Testis (tissue), 2 donors: Measurements from ENCODE around the gene TRMT2A.

Experiments
- CTCF ChIP-seq, 3 experiments: fragments of 450-650 bp in 2 of 3; fragments of 200-600 bp in 1 of 3; sonication (generic) in 1 of 3; IDR thresholded peaks; one replicate each; pipeline ENCODE4 v1.5.1; 2016 to 2019; ENCODE audit warnings: antibody characterized with exemption in 3 of 3, mild to moderate bottlenecking in 2 of 3, moderate library complexity in 1 of 3
- POLR2A ChIP-seq: fragments of 450-650 bp; IDR thresholded peaks from one replicate; pipeline ENCODE4 v1.6.1; 2017; ENCODE audit warnings: antibody characterized with exemption, mild to moderate bottlenecking, moderate library complexity

DNA sequence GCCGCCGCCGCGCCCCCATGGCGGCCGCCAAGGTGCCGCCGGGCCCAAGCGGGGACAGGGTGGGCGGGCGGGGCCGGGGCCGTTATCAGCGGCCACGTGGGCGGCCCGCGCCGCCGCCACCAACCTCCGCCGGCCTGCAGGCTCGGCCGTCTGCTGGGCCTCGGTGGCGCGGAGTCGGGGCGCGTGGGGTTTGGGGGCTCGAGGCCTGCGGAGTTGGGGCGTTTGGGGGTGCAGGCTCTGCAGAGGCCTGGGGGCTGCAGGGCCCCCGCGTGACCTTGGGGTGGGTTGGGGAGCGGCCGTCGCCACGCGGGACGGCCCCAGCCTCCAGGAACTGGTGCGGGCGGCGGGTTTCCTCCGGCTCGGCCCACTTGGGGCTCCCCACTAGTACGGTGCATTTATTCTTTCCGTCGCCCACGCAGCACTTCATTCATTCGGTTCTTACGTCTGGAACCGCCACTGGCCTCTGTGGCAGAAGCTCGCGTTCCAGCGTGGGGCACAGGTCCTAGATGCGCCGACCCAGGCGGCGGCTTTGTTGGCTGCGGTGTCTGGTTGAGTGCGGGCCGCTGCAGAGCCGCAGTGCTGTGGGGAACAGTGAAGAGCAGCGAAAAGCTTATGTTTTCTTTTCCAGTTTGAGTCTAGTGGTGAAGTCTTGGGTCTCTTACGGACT lies 740 bp upstream of the TRMT2A start:
- TF ChIP-seq POLR2A (no peak), CTCF (IDR thresholded peaks at IDR 0.05) (no peak)
